GM21515 (cell line): Measurements from ENCODE around the gene CNPY4.

ENCODE experiments used
- ATAC-seq: cut with Tn5 transposase; IDR thresholded peaks from one replicate; pipeline ENCODE4 v1.9.1; 2021; ENCODE audit not compliant: unreplicated experiment

Gene CNPY4

DNA sequence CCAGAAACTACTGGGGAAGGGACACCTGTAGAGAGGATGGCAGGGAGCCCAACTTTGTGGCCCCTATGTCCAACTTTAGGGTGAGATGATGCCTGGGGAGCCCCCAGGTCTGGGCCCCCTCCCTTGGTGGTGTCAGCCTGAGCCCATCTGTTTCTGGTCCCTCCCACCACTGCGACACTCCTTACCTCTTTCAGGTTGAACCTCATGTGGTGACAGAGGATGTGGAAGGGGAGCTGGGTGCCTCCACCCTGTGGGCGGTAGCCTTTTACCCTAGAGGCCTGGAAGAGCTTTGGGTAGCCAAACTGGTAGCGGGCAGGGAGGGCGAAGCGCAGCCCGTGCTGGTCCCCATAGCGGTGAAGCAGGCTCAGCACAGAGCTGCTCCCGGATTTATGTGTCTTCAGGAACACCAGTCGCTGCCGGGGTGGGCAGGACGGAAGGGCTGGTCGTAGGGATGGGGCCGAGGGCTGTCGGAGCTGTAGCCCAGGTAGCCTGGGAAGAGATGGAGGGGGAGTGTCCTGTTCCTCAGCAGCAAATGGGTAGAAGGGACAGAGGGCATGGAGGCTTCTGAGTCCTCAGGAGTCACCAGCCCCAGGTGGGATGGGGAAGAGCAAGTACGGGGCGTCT lies 47.0 kb downstream of the CNPY4 start:
- ATAC-seq: no peak

GRCh38 chr7:100166970-100167911 lies 47.8 kb downstream of the CNPY4 start:
- no peak for ATAC-seq

DNA sequence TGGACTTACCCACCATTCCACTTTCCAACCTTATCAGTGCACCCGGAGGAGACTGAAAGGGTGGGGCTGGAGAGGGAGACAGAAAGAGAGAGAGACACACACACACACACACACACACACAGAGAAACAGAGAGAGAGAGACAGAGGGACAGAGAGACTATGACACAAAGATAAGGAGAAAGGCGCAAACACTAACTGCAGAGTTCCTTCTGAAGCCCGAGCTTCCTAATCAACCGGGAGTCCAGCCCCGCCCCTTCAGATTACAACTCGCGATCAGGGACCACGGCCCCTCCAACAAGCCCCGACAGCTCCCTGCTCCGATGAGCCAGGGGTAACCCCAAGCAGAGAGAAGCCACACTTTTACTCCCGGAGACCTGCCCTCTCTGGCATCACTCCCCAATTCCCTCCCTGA lies 48.5 kb downstream of the CNPY4 start:
- ATAC-seq: no peak

DNA sequence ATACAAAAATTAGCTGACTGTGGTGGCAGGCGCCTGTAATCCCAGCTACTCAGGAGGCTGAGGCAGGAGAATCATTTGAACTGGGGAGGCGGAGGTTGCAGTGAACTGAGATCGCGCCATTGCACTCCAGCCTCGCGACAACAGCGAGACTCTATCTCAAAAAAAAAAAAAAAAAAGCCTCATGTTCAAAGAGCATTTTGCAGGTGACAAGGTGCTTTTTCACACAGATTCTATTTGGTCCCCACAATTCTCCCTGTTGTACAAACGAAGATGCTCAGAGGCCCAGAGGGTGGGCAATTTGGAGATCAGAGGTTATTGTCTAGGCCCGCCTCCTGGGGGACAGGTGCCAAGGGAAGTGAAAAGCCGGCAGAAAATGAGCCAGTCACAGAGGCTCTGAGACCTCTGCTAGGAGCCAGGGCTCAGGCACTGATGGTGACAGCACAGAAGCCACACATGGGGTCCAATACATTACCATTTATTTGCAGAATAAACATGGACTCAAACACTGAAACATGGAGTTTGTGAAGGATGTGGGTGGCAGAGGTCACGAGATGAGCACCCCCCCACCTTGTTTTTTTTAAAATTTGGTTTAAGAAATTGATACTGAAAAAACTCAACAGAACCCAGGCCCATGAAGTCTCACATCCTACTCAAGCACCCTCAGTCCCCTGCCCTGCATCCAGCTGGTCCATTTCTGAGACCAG lies 49.9 kb downstream of the CNPY4 start:
- no peak for ATAC-seq

DNA sequence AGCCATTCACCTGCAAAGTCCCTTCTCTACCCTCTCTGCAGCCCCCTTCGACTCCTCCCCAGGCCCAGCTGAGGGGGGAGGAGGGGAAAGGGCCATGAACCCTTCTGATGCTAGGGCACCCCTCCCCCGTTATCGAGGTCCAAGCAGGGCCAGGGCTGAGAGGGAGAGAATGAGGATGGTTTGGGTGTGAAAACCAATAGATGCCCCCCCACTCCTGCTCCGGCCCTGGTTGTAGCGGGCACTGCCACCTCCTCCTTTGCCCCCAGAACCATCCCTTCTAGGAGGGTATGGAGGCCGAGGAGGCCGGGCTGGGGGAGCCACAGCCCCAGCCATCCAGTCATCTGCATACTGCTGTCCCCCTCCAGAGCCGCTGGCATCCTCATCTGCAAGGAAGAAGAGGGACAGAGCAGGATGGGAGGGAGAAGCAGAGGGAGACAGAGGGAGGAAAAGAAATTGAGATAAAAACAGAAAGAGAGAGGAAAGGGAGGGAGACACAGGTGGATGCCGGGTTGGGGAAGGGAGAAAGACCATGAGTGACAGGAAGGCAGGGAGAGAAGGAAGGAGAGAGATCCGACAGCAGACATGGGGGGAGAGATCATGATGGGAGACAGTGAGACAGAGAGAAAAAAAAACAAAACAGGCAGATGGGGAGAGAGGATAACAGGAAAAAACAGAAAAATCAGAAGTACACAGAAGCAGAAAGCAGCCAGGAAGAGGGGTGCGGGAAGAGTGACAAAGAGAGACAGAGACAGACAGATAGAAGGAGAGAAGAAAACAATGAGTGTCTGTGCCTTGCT lies 50.9 kb downstream of the CNPY4 start:
- ATAC-seq: no peak

DNA sequence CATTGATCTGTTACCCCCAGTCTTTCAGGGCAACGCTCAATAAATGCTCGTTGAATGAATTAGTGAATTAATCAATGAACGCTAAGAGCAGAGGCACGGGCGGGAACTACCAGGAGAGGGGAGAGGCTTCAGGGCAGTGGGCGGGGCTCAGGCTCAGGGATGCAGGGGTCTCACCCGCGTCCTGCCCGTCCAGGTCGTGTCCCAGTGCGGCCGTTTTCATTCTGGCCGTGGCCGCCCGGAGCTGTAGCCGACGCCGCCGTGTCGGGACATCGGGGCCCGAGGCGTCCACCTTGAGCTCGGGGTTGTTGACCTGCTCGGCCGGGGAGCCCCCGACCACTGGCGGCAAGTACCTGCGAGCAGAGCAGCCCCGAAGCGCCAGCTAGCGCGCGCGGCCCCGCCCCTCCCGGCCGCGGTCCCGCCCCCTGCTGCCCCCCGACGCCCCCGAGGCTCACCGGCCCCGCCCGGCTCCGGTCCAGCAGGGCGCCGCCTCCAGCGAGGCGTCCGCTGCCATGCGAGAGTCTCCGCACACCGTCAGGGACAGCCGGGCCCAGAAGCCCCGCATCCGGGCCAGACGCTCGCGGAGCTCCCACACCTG lies 51.8 kb downstream of the CNPY4 start:
- ATAC-seq: no peak

GRCh38 chr7:100171840-100172239 lies 52.4 kb downstream of the CNPY4 start:
- ATAC-seq: no peak

DNA sequence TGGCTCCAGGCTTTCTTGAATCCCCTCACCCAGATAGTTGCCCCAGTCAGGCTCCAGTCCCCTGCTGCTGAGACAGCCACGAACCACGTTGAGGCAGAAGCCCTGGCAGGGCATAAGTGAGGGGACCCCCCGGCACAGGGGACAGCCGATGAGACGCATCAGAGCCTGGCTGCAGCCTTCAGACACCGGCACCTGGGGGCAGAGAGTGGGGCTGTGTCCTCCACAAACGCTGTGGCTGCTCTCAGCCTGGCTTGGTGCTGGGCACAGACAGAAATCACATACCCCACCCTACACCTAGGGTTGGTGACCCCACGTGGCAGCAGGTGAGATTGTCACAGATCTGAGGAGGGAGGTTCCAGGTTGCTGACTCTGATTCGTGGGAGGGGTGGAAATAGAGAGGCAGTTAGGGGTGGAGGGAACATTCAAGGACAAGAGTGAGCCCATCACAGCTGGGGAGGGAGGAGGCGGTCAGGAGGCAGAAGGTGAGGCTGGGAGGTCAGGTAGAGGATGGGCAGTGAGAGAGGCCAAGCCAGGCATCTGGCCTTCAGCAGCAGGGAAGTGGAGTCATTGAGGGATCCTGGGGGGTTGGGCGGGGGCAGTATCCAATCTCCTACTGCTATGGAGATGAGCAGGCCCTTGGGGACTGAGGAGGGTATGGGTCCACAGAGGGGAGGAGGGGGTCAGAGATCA lies 54.5 kb downstream of the CNPY4 start:
- no peak for ATAC-seq

DNA sequence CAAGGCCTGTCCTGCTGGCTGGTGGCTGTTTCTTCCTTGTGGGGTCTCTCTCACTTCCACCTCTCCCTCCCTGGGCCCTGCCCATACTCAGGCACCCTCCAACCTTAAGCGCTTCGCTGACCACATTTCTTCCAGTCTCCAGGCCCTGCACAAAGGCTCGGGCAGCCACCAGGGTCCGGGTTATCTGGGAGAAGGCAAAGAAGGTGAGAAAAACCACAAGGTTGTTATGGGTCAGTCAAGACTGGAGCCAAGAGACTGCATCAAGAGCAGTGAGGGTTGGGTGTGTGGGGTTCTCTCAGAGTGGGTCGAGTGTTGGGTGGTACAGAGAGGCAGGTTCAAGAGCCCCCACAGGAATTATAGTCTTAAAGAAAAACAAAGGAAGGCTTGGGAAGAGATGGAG lies 55.1 kb downstream of the CNPY4 start:
- no peak for ATAC-seq
